Lower leg skin (tissue), 4 donors: ENCODE results near the gene KLF6. TPM values are rescaled to one million over a fixed set of nuclear protein-coding genes. Genes with fewer than 3 reads are reported as not detected.

Experiments used
- DNase-seq, 2 donors: peaks; one replicate each; pipeline ENCODE4 v3.0.0-alpha.2; 2019; ENCODE audit warnings: low spot score in 2 of 2
- H3K4me3 ChIP-seq: fragments of 200-600 bp; sonication (generic); 2 replicates; pipeline ENCODE4 v1.5.1; 2017; ENCODE audit warnings: mild to moderate bottlenecking, low read depth; ENCODE audit not compliant: poor library complexity, severe bottlenecking
- POLR2A ChIP-seq, 2 donors: fragments of 450-650 bp; IDR thresholded peaks; one replicate each; pipeline ENCODE4 v1.6.1; 2016 to 2017; ENCODE audit warnings: antibody characterized with exemption in 2 of 2, mild to moderate bottlenecking in 1 of 2, moderate library complexity in 1 of 2
- WGBS, 2 donors: methylation state at CpG; one replicate each; pipeline ENCODE4 v1.1.5; 2018; 5-methylcytosine and 5-hydroxymethylcytosine counted together
- intact Hi-C: fragments of 100-400 bp; cut with DNase I; formaldehyde crosslinking; loops from one replicate; pipeline ENCODE4 v1.15.0; 2023; ENCODE audit warnings: low total_unique reads
- total RNA-seq, 4 donors: library from RNA; depleted of rRNA; stranded (reverse); fragments of >200 nt; gene quantifications; one replicate each; pipeline ENCODE4 v1.1.0, GENCODE V29; 2016
- TF ChIP-seq, protein P1 (sequence below), 3 donors: fragments of 450-650 bp; IDR thresholded peaks; one replicate each; pipeline ENCODE4 v1.5.1; 2016; ENCODE audit warnings: antibody characterized with exemption in 3 of 3, mild to moderate bottlenecking in 3 of 3, moderate library complexity in 2 of 3

KLF6 gene
- total RNA-seq, 4 donors from 2014 or later, result 127 to 533 (median 179) TPM

DNA sequence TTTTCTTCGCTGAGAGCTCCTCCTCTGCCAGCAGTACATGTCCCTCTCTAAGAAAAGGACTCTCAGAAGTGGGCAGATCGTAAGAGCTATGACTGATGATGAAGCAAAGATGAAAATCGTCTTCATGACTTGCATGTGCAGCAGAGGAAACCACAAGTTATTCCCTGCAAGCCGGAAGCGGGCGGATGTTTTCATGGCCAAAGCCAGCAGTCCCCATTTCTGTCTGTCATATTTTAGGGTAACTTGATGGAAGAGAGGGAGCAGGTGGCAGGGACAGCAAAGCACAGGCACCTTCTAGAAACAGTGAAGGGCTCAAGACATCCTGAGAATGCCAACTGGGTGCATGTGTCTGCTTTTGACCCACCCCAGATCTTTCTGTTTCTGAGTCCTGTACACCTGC, 19.9 kb downstream of the KLF6 start:
- intact Hi-C loops, result loop anchor here (10.0 kb wide), 1 partner anchor 300 kb away; no protein-coding TSS in a partner anchor
- H3K4me3 ChIP-seq, result no peak overlapping the region
- TF ChIP-seq, protein P1, sequence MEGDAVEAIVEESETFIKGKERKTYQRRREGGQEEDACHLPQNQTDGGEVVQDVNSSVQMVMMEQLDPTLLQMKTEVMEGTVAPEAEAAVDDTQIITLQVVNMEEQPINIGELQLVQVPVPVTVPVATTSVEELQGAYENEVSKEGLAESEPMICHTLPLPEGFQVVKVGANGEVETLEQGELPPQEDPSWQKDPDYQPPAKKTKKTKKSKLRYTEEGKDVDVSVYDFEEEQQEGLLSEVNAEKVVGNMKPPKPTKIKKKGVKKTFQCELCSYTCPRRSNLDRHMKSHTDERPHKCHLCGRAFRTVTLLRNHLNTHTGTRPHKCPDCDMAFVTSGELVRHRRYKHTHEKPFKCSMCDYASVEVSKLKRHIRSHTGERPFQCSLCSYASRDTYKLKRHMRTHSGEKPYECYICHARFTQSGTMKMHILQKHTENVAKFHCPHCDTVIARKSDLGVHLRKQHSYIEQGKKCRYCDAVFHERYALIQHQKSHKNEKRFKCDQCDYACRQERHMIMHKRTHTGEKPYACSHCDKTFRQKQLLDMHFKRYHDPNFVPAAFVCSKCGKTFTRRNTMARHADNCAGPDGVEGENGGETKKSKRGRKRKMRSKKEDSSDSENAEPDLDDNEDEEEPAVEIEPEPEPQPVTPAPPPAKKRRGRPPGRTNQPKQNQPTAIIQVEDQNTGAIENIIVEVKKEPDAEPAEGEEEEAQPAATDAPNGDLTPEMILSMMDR (IDR thresholded peaks at IDR 0.05), result no peak
- TF ChIP-seq POLR2A (IDR thresholded peaks at IDR 0.05), result no peak
- 51 to 66% methylated on average over 6 of the region's 6 CpGs for WGBS, 2 donors
- peak in 1 of 2 donors; percentile 85 for DNase-seq

DNA sequence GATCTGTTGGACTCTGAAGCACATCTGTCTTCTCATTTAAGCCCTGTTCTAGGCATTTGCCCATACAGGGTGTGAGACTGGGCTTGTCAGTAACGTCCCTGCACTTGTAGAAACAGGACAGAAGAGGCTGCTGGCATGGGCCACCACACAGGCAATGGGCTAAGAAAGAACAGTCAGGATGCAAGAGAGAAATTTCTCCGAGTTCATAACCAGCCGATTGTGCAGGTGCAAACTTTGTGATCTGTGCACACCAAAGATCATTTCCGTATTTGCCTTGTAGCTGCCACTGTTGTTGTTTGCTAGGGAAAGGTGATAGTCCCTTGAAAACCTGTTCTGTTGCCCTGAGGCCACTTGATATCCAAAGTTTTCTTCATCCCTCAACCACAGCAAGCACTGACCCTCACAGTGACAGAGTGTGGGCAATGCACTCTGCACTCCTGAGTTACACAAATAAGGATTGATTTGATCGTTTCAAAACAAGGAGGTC, 20.3 kb downstream of the KLF6 start:
- WGBS, 2 donors, result 43 to 46% methylated on average over 5 of the region's 5 CpGs
- no peak for TF ChIP-seq POLR2A (IDR thresholded peaks at IDR 0.05)
- TF ChIP-seq, protein P1 (IDR thresholded peaks at IDR 0.05), result no peak
- intact Hi-C loops, result loop anchor here (10.0 kb wide), 1 partner anchor 300 kb away; no protein-coding TSS in a partner anchor
- peak in 1 of 2 donors; percentile 66 for DNase-seq
- H3K4me3 ChIP-seq, result no peak overlapping the region

DNA sequence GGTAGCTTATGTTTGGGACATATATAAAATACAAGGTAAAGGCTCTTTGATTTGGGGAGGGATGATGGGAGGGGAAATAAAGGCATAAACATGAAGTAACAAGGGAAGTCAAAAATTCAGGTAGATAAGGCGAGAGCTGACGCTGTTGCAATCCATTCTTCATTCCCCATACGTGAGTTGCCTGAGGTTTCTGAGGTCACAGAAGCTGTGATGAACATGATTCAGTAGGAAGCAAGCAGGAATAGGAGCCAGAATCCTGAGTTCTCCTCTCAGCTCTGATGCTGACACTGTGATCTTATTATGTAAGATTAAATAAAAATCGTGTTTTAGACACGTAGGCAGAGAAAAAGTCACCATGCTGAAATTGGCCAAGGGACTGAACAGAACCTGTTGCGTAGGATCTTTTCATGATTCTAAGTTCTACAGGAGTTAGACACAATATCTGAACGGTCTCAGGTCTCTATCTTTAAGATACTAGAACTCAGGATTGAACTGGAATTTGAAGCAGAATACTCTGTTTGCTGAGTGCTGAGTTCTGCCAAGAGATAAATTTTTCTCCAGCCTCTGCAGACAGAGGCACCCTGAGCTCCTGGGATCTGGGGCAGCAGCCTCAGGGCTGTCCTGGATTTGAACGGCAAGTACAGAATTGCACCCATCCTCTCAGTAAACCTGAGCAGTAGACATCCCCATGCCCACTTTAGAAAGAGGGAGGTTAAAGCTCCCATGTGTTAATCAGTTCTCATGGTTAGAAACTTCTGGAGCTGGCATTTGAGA, 21.0 kb downstream of the KLF6 start:
- WGBS, 2 donors, result 39 to 49% methylated on average over 8 of the region's 8 CpGs
- intact Hi-C loops, result loop anchor here (10.0 kb wide), 1 partner anchor 299 kb away; no protein-coding TSS in a partner anchor
- TF ChIP-seq, protein P1 (IDR thresholded peaks at IDR 0.05), result no peak
- no peak for TF ChIP-seq POLR2A (IDR thresholded peaks at IDR 0.05)
- no peak overlapping the region for H3K4me3 ChIP-seq
- DNase-seq, result peak in 1 of 2 donors; percentile 34

DNA sequence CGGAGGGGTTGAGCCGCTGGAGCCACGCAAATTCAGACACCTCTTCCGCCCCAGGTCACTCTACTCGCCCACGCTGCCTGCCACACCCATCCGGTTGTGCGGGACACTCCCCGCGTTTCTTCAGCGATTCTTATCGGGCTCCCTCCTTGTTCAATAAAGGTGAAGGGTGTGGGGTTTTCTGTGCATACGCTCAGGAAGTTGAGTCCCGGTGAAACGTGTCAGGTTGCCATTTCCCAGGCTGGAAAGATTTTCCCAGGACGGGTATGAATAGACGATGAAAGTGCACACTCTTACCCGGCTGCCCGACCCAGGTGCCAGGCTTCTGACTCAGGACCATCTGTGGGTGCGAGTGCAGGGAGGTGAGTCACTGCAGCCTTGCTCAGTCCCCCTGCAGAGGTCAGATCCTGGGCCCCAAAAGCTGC, 22.0 kb downstream of the KLF6 start:
- peak in 1 of 2 donors; percentile 85 for DNase-seq
- TF ChIP-seq, protein P1 (IDR thresholded peaks at IDR 0.05), result no peak
- TF ChIP-seq POLR2A (IDR thresholded peaks at IDR 0.05), result no peak
- WGBS, 2 donors, result 74 to 77% methylated on average over 20 of the region's 20 CpGs
- intact Hi-C loops, result loop anchor here (10.0 kb wide), 1 partner anchor 298 kb away; no protein-coding TSS in a partner anchor
- no peak overlapping the region for H3K4me3 ChIP-seq

DNA sequence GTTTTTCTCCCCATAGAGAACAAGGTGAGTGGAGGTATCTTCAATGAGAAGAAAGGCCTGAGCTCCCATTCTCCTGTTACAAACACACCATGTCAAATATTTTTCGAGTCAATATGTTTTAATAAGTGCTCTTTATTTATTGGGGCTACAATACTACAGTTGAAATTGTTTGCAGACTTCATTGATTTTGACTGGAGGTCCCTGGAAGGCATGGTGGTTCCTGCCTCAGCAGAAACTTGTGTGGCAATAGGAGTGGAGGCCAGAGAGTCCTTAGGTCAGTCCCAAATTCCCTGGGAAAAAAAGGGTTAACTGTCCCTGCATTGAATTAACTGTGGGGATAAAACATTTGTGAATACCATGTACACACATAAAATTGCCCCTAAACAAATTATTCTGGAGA, 22.7 kb downstream of the KLF6 start:
- TF ChIP-seq, protein P1 (IDR thresholded peaks at IDR 0.05), result no peak
- TF ChIP-seq POLR2A (IDR thresholded peaks at IDR 0.05), result no peak
- intact Hi-C loops, result loop anchor here (10.0 kb wide), 1 partner anchor 298 kb away; no protein-coding TSS in a partner anchor
- DNase-seq, result peak in 1 of 2 donors; percentile 14
- 94 to 96% methylated on average over 1 of the region's 1 CpG for WGBS, 2 donors
- H3K4me3 ChIP-seq, result no peak overlapping the region
